Measurements from ENCODE around the gene ADM2.

DNA sequence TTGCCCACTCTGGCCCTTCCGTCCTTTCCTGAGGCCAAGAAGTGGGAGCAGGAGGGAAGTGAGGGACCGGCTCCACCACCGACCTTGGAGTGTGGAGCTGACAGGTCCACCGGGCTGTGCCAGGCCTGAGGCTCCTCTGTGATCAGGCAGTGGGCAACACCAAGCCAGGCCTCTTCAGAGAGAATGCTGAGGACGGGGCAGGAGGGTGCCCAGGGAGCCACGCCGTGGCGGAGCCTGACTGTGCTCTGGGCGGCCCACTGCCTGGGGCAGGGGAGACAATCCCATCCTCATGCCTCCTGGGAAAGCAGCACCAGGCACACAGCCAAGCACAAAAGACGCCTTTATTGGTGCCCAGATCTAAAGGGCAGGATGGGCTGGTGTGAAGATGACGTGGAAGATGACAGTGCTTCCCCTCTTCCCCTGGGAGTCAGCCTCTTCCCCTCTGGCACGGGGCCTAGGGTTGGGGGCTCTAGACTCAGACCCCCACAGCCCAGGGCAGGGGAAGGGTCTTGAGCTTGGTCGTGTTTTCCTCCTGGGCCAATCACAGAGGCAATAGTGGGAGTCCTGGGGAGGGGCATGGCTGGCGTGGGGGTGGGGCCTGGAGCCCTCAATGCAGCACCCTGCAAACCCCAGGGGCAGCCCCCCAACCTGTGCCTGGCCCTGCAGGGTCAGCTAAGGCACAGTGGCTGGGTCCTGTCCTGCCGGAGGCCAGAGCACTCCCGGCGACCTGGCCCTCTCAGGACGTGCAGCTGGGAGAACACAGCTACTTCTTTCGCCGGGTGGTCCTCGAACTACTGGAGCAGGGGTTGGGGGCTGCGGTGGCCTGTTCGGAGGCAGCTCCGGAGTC lies 21.5 kb downstream of the ADM2 start:
- TF ChIP-seq, protein P1, sequence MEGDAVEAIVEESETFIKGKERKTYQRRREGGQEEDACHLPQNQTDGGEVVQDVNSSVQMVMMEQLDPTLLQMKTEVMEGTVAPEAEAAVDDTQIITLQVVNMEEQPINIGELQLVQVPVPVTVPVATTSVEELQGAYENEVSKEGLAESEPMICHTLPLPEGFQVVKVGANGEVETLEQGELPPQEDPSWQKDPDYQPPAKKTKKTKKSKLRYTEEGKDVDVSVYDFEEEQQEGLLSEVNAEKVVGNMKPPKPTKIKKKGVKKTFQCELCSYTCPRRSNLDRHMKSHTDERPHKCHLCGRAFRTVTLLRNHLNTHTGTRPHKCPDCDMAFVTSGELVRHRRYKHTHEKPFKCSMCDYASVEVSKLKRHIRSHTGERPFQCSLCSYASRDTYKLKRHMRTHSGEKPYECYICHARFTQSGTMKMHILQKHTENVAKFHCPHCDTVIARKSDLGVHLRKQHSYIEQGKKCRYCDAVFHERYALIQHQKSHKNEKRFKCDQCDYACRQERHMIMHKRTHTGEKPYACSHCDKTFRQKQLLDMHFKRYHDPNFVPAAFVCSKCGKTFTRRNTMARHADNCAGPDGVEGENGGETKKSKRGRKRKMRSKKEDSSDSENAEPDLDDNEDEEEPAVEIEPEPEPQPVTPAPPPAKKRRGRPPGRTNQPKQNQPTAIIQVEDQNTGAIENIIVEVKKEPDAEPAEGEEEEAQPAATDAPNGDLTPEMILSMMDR (IDR thresholded peaks at IDR 0.05), result no peak
- no peak for TF ChIP-seq EZH2phosphoT487 (IDR thresholded peaks at IDR 0.05; ENCODE audit: borderline replicate concordance, low read depth)

Measured in SK-N-SH (cell line).